HepG2 (cell line): Measurements from ENCODE around the gene NDRG2. TPM values are rescaled to one million over a fixed set of nuclear protein-coding genes. Genes with fewer than 3 reads are reported as not detected.

Experiments
- ARID4A ChIP-seq: sonication (generic); formaldehyde crosslinking; IDR thresholded peaks from 2 replicates; pipeline ENCODE4 v1.5.0; 2020; ENCODE audit warnings: mild to moderate bottlenecking, missing genetic modification reagents, borderline replicate concordance
- BRF2 ChIP-seq: sonication (generic); formaldehyde crosslinking; IDR thresholded peaks from 2 replicates; pipeline ENCODE4 v1.8.1; 2022; ENCODE audit warnings: mild to moderate bottlenecking, missing genetic modification reagents
- CCAR2 ChIP-seq: fragments of 200-400 bp; formaldehyde crosslinking; optimal IDR thresholded peaks from 2 replicates; pipeline ENCODE3; 2018; ENCODE audit warnings: low read depth, mild to moderate bottlenecking, low read length, moderate library complexity
- HCFC1 ChIP-seq: fragments of 150-350 bp; IDR thresholded peaks from 2 replicates; pipeline ENCODE4 v1.6.1; 2014; ENCODE audit warnings: low read depth, low read length
- IKZF4 ChIP-seq: sonication (generic); formaldehyde crosslinking; IDR thresholded peaks from 2 replicates; pipeline ENCODE4 v1.5.1; 2020; ENCODE audit warnings: borderline replicate concordance, mild to moderate bottlenecking, low read depth, missing genetic modification reagents; ENCODE audit errors: not compliant biosample characterization
- PHF5A ChIP-seq: IDR thresholded peaks from one replicate; pipeline ENCODE4 v1.6.1; 2018; ENCODE audit warnings: low read depth, missing genetic modification reagents; ENCODE audit not compliant: unreplicated experiment
- SIX1 ChIP-seq: sonication (generic); formaldehyde crosslinking; IDR thresholded peaks from 2 replicates; pipeline ENCODE4 v1.4.0; 2020; ENCODE audit warnings: missing genetic modification reagents, borderline replicate concordance
- SP4 ChIP-seq: sonication (generic); formaldehyde crosslinking; IDR thresholded peaks from 2 replicates; pipeline ENCODE4 v1.8.1; 2023; ENCODE audit warnings: mild to moderate bottlenecking, missing genetic modification reagents
- TRIM24 ChIP-seq: sonication (generic); formaldehyde crosslinking; IDR thresholded peaks from 2 replicates; pipeline ENCODE4 v1.8.0; 2022; ENCODE audit warnings: mild to moderate bottlenecking, missing genetic modification reagents
- ZNF282 ChIP-seq: fragments of 450-650 bp; IDR thresholded peaks from 2 replicates; pipeline ENCODE4 v1.6.1; 2018; ENCODE audit not compliant: partially characterized antibody
- ZNF296 ChIP-seq: sonication (generic); formaldehyde crosslinking; conservative IDR thresholded peaks from 2 replicates; pipeline ENCODE4 v1.5.0; 2020; ENCODE audit warnings: mild to moderate bottlenecking, missing genetic modification reagents
- ZNF468 ChIP-seq: sonication (generic); formaldehyde crosslinking; IDR thresholded peaks from 2 replicates; pipeline ENCODE4 v1.8.0; 2022; ENCODE audit warnings: mild to moderate bottlenecking, moderate library complexity, missing genetic modification reagents
- ZNF510 ChIP-seq: sonication (generic); formaldehyde crosslinking; IDR thresholded peaks from 2 replicates; pipeline ENCODE4 v1.4.0; 2020; ENCODE audit warnings: low read depth, mild to moderate bottlenecking, missing genetic modification reagents
- ZNF564 ChIP-seq: sonication (generic); formaldehyde crosslinking; IDR thresholded peaks from 2 replicates; pipeline ENCODE4 v1.8.1; 2023; ENCODE audit warnings: mild to moderate bottlenecking, missing genetic modification reagents
- ZNF619 ChIP-seq: sonication (generic); formaldehyde crosslinking; IDR thresholded peaks from 2 replicates; pipeline ENCODE4 v1.4.0; 2020; ENCODE audit warnings: mild to moderate bottlenecking, missing genetic modification reagents
- ZNF660 ChIP-seq: sonication (generic); formaldehyde crosslinking; IDR thresholded peaks from 2 replicates; pipeline ENCODE4 v1.5.1; 2020; ENCODE audit warnings: mild to moderate bottlenecking, low read depth, missing genetic modification reagents, borderline replicate concordance
- polyA plus RNA-seq, 8 experiments: library from polyadenylated mRNA; depleted of rRNA in 3 of 8; stranded (reverse) in 7 of 8; unstranded in 1 of 8; fragments of >200 nt; fragmentation: Illumina TruSeq in 4 of 8; extraction: Trizol in 4 of 8; gene quantifications; 2 replicates each; pipeline versions ENCODE4 v1.2.1 to v1.2.3, GENCODE V29; 2011 to 2016; ENCODE audit warnings: low read depth in 4 of 8, missing spikeins in 1 of 8, mixed read lengths in 1 of 8; ENCODE audit not compliant: insufficient read depth in 1 of 8
- total RNA-seq, 5 experiments: library from RNA; depleted of rRNA; stranded (reverse); fragments of >200 nt; fragmentation: Illumina TruSeq; extraction: Trizol; gene quantifications; 2 replicates each; pipeline ENCODE4 v1.2.3, GENCODE V29; 2016; ENCODE audit warnings: low read depth in 1 of 5
- TF ChIP-seq, protein P1 (sequence below): IDR thresholded peaks from 2 replicates; pipeline ENCODE4 v1.6.1; 2016; ENCODE audit warnings: missing biosample characterization, missing genetic modification reagents, low read depth
- TF ChIP-seq, protein P2 (sequence below): sonication (generic); formaldehyde crosslinking; IDR thresholded peaks from 2 replicates; pipeline ENCODE4 v1.5.1; 2020; ENCODE audit warnings: mild to moderate bottlenecking, missing genetic modification reagents, borderline replicate concordance
- TF ChIP-seq, protein P3 (sequence below): sonication (generic); formaldehyde crosslinking; IDR thresholded peaks from 2 replicates; pipeline ENCODE4 v1.8.0; 2022; ENCODE audit warnings: missing genetic modification reagents, mild to moderate bottlenecking, borderline replicate concordance

Gene NDRG2
- total and polyA plus RNA-seq, 2 of the 13 experiments (the other 11 are each of a cell fraction or from before 2014, with no cell fraction given), result 27.2 to 189 TPM

GRCh38 chr14:21024585-21025370 is at the start of gene NDRG2 (continued):
- TF ChIP-seq, protein P1, sequence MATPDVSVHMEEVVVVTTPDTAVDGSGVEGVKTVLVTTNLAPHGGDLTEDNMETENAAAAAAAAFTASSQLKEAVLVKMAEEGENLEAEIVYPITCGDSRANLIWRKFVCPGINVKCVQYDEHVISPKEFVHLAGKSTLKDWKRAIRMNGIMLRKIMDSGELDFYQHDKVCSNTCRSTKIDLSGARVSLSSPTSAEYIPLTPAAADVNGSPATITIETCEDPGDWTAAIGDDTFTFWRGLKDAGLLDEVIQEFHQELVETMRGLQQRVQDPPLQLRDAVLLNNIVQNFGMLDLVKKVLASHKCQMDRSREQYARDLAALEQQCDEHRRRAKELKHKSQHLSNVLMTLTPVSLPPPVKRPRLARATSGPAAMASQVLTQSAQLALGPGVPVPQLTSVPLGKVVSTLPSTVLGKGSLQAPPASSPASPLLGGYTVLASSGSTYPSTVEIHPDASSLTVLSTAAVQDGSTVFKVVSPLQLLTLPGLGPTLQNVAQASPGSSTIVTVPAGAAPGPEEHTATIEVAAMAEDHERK (CRISPR knock-in tag), result no peak
- peak; percentile 79; the same call in 1 of the 2 replicates for TF ChIP-seq ZNF564 (CRISPR knock-in tag)
- TF ChIP-seq, protein P2, sequence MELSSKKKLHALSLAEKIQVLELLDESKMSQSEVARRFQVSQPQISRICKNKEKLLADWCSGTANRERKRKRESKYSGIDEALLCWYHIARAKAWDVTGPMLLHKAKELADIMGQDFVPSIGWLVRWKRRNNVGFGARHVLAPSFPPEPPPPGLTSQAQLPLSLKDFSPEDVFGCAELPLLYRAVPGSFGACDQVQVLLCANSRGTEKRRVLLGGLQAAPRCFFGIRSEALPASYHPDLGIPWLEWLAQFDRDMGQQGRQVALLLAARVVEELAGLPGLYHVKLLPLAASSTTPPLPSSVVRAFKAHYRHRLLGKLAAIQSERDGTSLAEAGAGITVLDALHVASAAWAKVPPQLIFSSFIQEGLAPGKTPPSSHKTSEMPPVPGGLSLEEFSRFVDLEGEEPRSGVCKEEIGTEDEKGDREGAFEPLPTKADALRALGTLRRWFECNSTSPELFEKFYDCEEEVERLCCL (CRISPR knock-in tag), result no peak
- TF ChIP-seq ZNF468 (CRISPR knock-in tag), result no peak; the same call in 1 of the 2 replicates
- TF ChIP-seq ZNF296 (CRISPR knock-in tag), result no peak
- TF ChIP-seq ZNF619, result no peak
- TF ChIP-seq, protein P3, sequence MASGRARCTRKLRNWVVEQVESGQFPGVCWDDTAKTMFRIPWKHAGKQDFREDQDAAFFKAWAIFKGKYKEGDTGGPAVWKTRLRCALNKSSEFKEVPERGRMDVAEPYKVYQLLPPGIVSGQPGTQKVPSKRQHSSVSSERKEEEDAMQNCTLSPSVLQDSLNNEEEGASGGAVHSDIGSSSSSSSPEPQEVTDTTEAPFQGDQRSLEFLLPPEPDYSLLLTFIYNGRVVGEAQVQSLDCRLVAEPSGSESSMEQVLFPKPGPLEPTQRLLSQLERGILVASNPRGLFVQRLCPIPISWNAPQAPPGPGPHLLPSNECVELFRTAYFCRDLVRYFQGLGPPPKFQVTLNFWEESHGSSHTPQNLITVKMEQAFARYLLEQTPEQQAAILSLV (CRISPR knock-in tag), result peak; percentile 79
- peak; percentile 74 for TF ChIP-seq PHF5A (CRISPR knock-in tag)
- no peak for TF ChIP-seq BRF2 (CRISPR knock-in tag)
- TF ChIP-seq SP4 (CRISPR knock-in tag), result peak; percentile 75
- no peak for TF ChIP-seq HCFC1
- TF ChIP-seq CCAR2, result no peak
- no peak for TF ChIP-seq ZNF510 (CRISPR knock-in tag)
- no peak for TF ChIP-seq IKZF4 (CRISPR knock-in tag)
- no peak for TF ChIP-seq ZNF282
- peak; percentile 80 for TF ChIP-seq ARID4A (CRISPR knock-in tag)
- TF ChIP-seq ZNF660 (CRISPR knock-in tag), result no peak
- TF ChIP-seq SIX1, result no peak
- no peak for TF ChIP-seq TRIM24 (CRISPR knock-in tag)
